HL-60 (cell line): Measurements from ENCODE around the gene SIRT1.

ENCODE experiments used
- CTCF ChIP-seq: IDR thresholded peaks from one replicate; pipeline ENCODE4 v1.5.1; 2011; ENCODE audit warnings: low read length, control low read depth, inconsistent platforms; ENCODE audit not compliant: insufficient read depth
- POLR2AphosphoS5 ChIP-seq: IDR thresholded peaks from 2 replicates; pipeline ENCODE4 v1.6.1; 2012; ENCODE audit warnings: low read depth
- REST ChIP-seq: IDR thresholded peaks from 2 replicates; pipeline ENCODE4 v1.6.1; 2012; ENCODE audit warnings: low read depth; ENCODE audit not compliant: insufficient replicate concordance

GRCh38 chr10:67864607-67865371, 19.7 kb upstream of the SIRT1 start:
- no peak for TF ChIP-seq POLR2AphosphoS5
- no peak for TF ChIP-seq REST
- no peak for TF ChIP-seq CTCF
